ENCODE results near the gene THRSP. TPM values are rescaled to one million over a fixed set of nuclear protein-coding genes. Genes with fewer than 3 reads are reported as not detected.

The THRSP gene
- total and polyA plus RNA-seq, 2 experiments from 2014 or later, result not detected

GRCh38 chr11:78067704-78068103 is 4.0 kb downstream of the THRSP start:
- H3K4me3 Mint-ChIP-seq, result no peak overlapping the region

GRCh38 chr11:78069465-78069864 is 5.8 kb downstream of the THRSP start:
- Histone ChIP-seq H3K27ac (ENCODE audit: low read depth) (no peak overlapping the region), H3K4me1 (ENCODE audit: insufficient read depth) (no peaks in the 10 kb centered on the region), H3K79me2 (replicated peaks; ENCODE audit: insufficient read depth) (peaks cover 16% of the 10 kb centered on the region), H3K27me3 (ENCODE audit: insufficient read depth) (no peaks in the 10 kb centered on the region), H4K20me1 (replicated peaks; ENCODE audit: insufficient read depth) (peaks cover 4% of the 10 kb centered on the region), H3K4me2 (no peak overlapping the region), H3K9me2 (ENCODE audit: insufficient read depth) (no peaks in the 10 kb centered on the region), H2AFZ (no peak overlapping the region), H3K36me3 (ENCODE audit: insufficient read depth) (peaks cover 7% of the 10 kb centered on the region; the same call in 1 of the 2 replicates), H3F3A (replicated peaks; ENCODE audit: low read depth) (no peaks in the 10 kb centered on the region; the same call in 1 of the 2 replicates), H3K4me3 (no peak overlapping the region)
- no peak overlapping the region for H3K27ac Mint-ChIP-seq
- ATAC-seq (no peak), DNase-seq (ENCODE audit: low spot score) (no peak)
- no peak for TF ChIP-seq EZH2 (IDR thresholded peaks at IDR 0.05; ENCODE audit: low read depth, unreplicated experiment)
- TF ChIP-seq CREB1 (CRISPR knock-in tag; IDR thresholded peaks at IDR 0.05; ENCODE audit: low read depth), result no peak
- TF ChIP-seq JUNB (IDR thresholded peaks at IDR 0.05; ENCODE audit: unreplicated experiment), result no peak
- no peak for TF ChIP-seq REST (IDR thresholded peaks at IDR 0.05; ENCODE audit: unreplicated experiment)
- no peak for TF ChIP-seq ZNF114 (CRISPR knock-in tag; IDR thresholded peaks at IDR 0.05)
- no peak for TF ChIP-seq ETS1 (IDR thresholded peaks at IDR 0.05)
- TF ChIP-seq EZH2phosphoT487 (IDR thresholded peaks at IDR 0.05; ENCODE audit: unreplicated experiment), result no peak
- peaks cover 37% of the 10 kb centered on the region for H3K36me3 Mint-ChIP-seq (ENCODE audit: low read depth)
- no peaks in the 10 kb centered on the region for H3K27me3 Mint-ChIP-seq (ENCODE audit: insufficient read depth, low read depth, poor library complexity)
- no peaks in the 10 kb centered on the region for H3K9me3 Mint-ChIP-seq
- H3K4me1 Mint-ChIP-seq, result no peaks in the 10 kb centered on the region
- H3K4me3 Mint-ChIP-seq, result no peak overlapping the region

More at GRCh38 chr11:78067704-78068103, 4.0 kb downstream of the THRSP start:
- TF ChIP-seq CREB1 (CRISPR knock-in tag; IDR thresholded peaks at IDR 0.05; ENCODE audit: low read depth) (no peak), ZNF331 (CRISPR knock-in tag; IDR thresholded peaks at IDR 0.05; ENCODE audit: low read depth) (no peak), ZNF114 (CRISPR knock-in tag; IDR thresholded peaks at IDR 0.05) (no peak), JUNB (IDR thresholded peaks at IDR 0.05; ENCODE audit: unreplicated experiment) (no peak)
- H3K9me3 Mint-ChIP-seq, result no peaks in the 10 kb centered on the region
- no peaks in the 10 kb centered on the region; the same call in 1 of the 2 replicates for H3F3A ChIP-seq (replicated peaks; ENCODE audit: low read depth)
- ATAC-seq (no peak), DNase-seq (ENCODE audit: low spot score) (no peak)
- H3K79me2 ChIP-seq (replicated peaks; ENCODE audit: insufficient read depth), result no peaks in the 10 kb centered on the region; the same call in 1 of the 2 replicates
- no peaks in the 10 kb centered on the region for H3K27me3 ChIP-seq (ENCODE audit: insufficient read depth)
- H3K36me3 ChIP-seq (ENCODE audit: insufficient read depth), result peaks cover 7% of the 10 kb centered on the region; the same call in 1 of the 2 replicates
- no peak overlapping the region for H3K27ac ChIP-seq (ENCODE audit: low read depth)
- no peaks in the 10 kb centered on the region for H3K4me1 Mint-ChIP-seq
- H3K27ac Mint-ChIP-seq, result no peak overlapping the region
- no peak overlapping the region for H2AFZ ChIP-seq
- no peak overlapping the region for H3K4me2 ChIP-seq
- H3K27me3 Mint-ChIP-seq (ENCODE audit: insufficient read depth, low read depth, poor library complexity), result no peaks in the 10 kb centered on the region
- no peaks in the 10 kb centered on the region for H3K9me2 ChIP-seq (ENCODE audit: insufficient read depth)
- no peaks in the 10 kb centered on the region for H3K4me1 ChIP-seq (ENCODE audit: insufficient read depth)
- no peak overlapping the region for H3K4me3 ChIP-seq
- peaks cover 37% of the 10 kb centered on the region for H3K36me3 Mint-ChIP-seq (ENCODE audit: low read depth)
- H4K20me1 ChIP-seq (replicated peaks; ENCODE audit: insufficient read depth), result peaks cover 4% of the 10 kb centered on the region
